Activated T-helper 2 cell treated with anti-CD3 and anti-CD28 coated beads, Interferon-gamma antibody, Interleukin-2, Interleukin-4, amounts not matched to agents 10 μg/mL and 5 μg/mL and 100 μg/mL, durations not matched to agents 14 hours and 24 hours and 36 hours (primary cell): ENCODE data around the gene DEF6. TPM values are rescaled to one million over a fixed set of nuclear protein-coding genes. Genes with fewer than 3 reads are reported as not detected.

Source experiments
- DNase-seq: peaks from one replicate; pipeline ENCODE4 v3.0.0; 2021; ENCODE audit warnings: low spot score
- H3K27ac Mint-ChIP-seq: one replicate; pipeline ENCODE4 v1.8.0; 2021; ENCODE audit warnings: mixed read lengths
- H3K27me3 Mint-ChIP-seq: one replicate; pipeline ENCODE4 v1.8.0; 2021; ENCODE audit warnings: low read depth, mixed read lengths
- H3K36me3 Mint-ChIP-seq: one replicate; pipeline ENCODE4 v1.8.0; 2021; ENCODE audit warnings: low read depth, mixed read lengths
- H3K4me1 Mint-ChIP-seq: one replicate; pipeline ENCODE4 v1.8.0; 2021; ENCODE audit warnings: low read depth, mixed read lengths
- H3K4me3 Mint-ChIP-seq: one replicate; pipeline ENCODE4 v1.8.0; 2021; ENCODE audit warnings: low read depth, mild to moderate bottlenecking, moderate library complexity, mixed read lengths
- H3K9me3 Mint-ChIP-seq: one replicate; pipeline ENCODE4 v1.8.0; 2021; ENCODE audit warnings: mixed read lengths
- intact Hi-C: fragments of 100-400 bp; cut with micrococcal nuclease; formaldehyde crosslinking; loops from one replicate; pipeline ENCODE4 v1.15.1; 2023
- total RNA-seq: library from RNA; stranded (reverse); gene quantifications from 2 replicates; pipeline ENCODE4 v1.2.3, GENCODE V29; 2022

The DEF6 gene
- total RNA-seq = 120 and 121 TPM in 2 replicates

- intact Hi-C loops = loop anchor here (1.0 kb wide), 3 partner anchors 29 to 151 kb away; partner anchors contain the start of gene PPARD
- Mint-ChIP-seq H3K9me3 (no peaks in the 10 kb centered on the region), H3K4me1 (peaks cover 38% of the 10 kb centered on the region), H3K27ac (peak within 1 kb of the TSS; percentile 87), H3K4me3 (peak within 1 kb of the TSS; percentile 79), H3K27me3 (no peaks in the 10 kb centered on the region), H3K36me3 (peaks cover 51% of the 10 kb centered on the region)
- peak; percentile 85 for DNase-seq
Measured at GRCh38 chr6:35297601-35298481, at the start of gene DEF6. Gene DEF6, plus strand, starts transcription at chr6:35297818. Its CDS starts 39 bp downstream, at chr6:35297857.

- DNase-seq = no peak
- no peaks in the 10 kb centered on the region for H3K27me3 Mint-ChIP-seq
- intact Hi-C loops = no loop called here
- H3K9me3 Mint-ChIP-seq = no peaks in the 10 kb centered on the region
- peaks cover 22% of the 10 kb centered on the region for H3K4me1 Mint-ChIP-seq
- H3K27ac Mint-ChIP-seq = peak overlapping the region; percentile 2
- H3K4me3 Mint-ChIP-seq = peak overlapping the region; percentile 14
- no peaks in the 10 kb centered on the region for H3K36me3 Mint-ChIP-seq
Measured at GRCh38 chr6:35248300-35248699, 49.3 kb upstream of the DEF6 start.

GRCh38 chr6:35248965-35249364, 48.7 kb upstream of the DEF6 start:
- peaks cover 22% of the 10 kb centered on the region for H3K4me1 Mint-ChIP-seq
- H3K9me3 Mint-ChIP-seq = no peaks in the 10 kb centered on the region
- no peak for DNase-seq
- intact Hi-C loops = no loop called here
- no peak overlapping the region for H3K27ac Mint-ChIP-seq
- H3K4me3 Mint-ChIP-seq = no peak overlapping the region
- no peaks in the 10 kb centered on the region for H3K27me3 Mint-ChIP-seq
- H3K36me3 Mint-ChIP-seq = no peaks in the 10 kb centered on the region

- Mint-ChIP-seq H3K36me3 (no peaks in the 10 kb centered on the region), H3K4me1 (peaks cover 22% of the 10 kb centered on the region), H3K9me3 (no peaks in the 10 kb centered on the region), H3K27me3 (no peaks in the 10 kb centered on the region), H3K4me3 (no peak overlapping the region), H3K27ac (no peak overlapping the region)
- intact Hi-C loops = no loop called here
- no peak for DNase-seq
Measured at GRCh38 chr6:35251949-35252348, 45.7 kb upstream of the DEF6 start.

- DNase-seq = no peak
- Mint-ChIP-seq H3K36me3 (no peaks in the 10 kb centered on the region), H3K27me3 (no peaks in the 10 kb centered on the region), H3K4me3 (no peak overlapping the region), H3K9me3 (no peaks in the 10 kb centered on the region), H3K27ac (no peak overlapping the region), H3K4me1 (peaks cover 16% of the 10 kb centered on the region)
- intact Hi-C loops = no loop called here
Measured at GRCh38 chr6:35253249-35253648, 44.4 kb upstream of the DEF6 start.

GRCh38 chr6:35258336-35258735, 39.3 kb upstream of the DEF6 start:
- Mint-ChIP-seq H3K4me3 (peak overlapping the region; percentile 92), H3K9me3 (no peaks in the 10 kb centered on the region), H3K4me1 (peaks cover 27% of the 10 kb centered on the region), H3K36me3 (no peaks in the 10 kb centered on the region), H3K27ac (no peak overlapping the region), H3K27me3 (no peaks in the 10 kb centered on the region)
- no peak for DNase-seq
- intact Hi-C loops = no loop called here

- DNase-seq = no peak
- intact Hi-C loops = no loop called here
- Mint-ChIP-seq H3K36me3 (no peaks in the 10 kb centered on the region), H3K9me3 (no peaks in the 10 kb centered on the region), H3K27ac (peak overlapping the region; percentile 85), H3K4me3 (peak overlapping the region; percentile 92), H3K27me3 (no peaks in the 10 kb centered on the region), H3K4me1 (peaks cover 28% of the 10 kb centered on the region)
Measured at GRCh38 chr6:35258858-35259193, 38.8 kb upstream of the DEF6 start.

- intact Hi-C loops = no loop called here
- Mint-ChIP-seq H3K4me3 (peak within 1 kb of the TSS; percentile 92), H3K36me3 (no peaks in the 10 kb centered on the region), H3K4me1 (peaks cover 33% of the 10 kb centered on the region), H3K27me3 (no peaks in the 10 kb centered on the region), H3K9me3 (no peaks in the 10 kb centered on the region), H3K27ac (peak within 1 kb of the TSS; percentile 89)
- DNase-seq = peak; percentile 87
Measured at GRCh38 chr6:35259194-35259947, 38.2 kb upstream of the DEF6 start, which contains the start of gene ZNF76. Gene ZNF76, plus strand, starts transcription at chr6:35259735. Its CDS starts 21,417 bp downstream, at chr6:35281152.

GRCh38 chr6:35259948-35260590, 37.5 kb upstream of the DEF6 start:
- Mint-ChIP-seq H3K27me3 (no peaks in the 10 kb centered on the region), H3K9me3 (no peaks in the 10 kb centered on the region), H3K27ac (peak overlapping the region; percentile 89), H3K36me3 (no peaks in the 10 kb centered on the region), H3K4me3 (peak overlapping the region; percentile 88), H3K4me1 (peaks cover 35% of the 10 kb centered on the region)
- DNase-seq = peak; percentile 55
- intact Hi-C loops = loop anchor here (2.0 kb wide), 1 partner anchor 43 kb away; no protein-coding TSS in a partner anchor

GRCh38 chr6:35260591-35261570, 36.7 kb upstream of the DEF6 start:
- H3K27me3 Mint-ChIP-seq = no peaks in the 10 kb centered on the region
- peaks cover 40% of the 10 kb centered on the region for H3K4me1 Mint-ChIP-seq
- no peak for DNase-seq
- H3K9me3 Mint-ChIP-seq = no peaks in the 10 kb centered on the region
- peaks cover 3% of the 10 kb centered on the region for H3K36me3 Mint-ChIP-seq
- peak overlapping the region; percentile 88 for H3K4me3 Mint-ChIP-seq
- H3K27ac Mint-ChIP-seq = peak overlapping the region; percentile 89
- intact Hi-C loops = loop anchor here (2.0 kb wide), 1 partner anchor 42 kb away; no protein-coding TSS in a partner anchor

- DNase-seq = no peak
- Mint-ChIP-seq H3K27ac (peak overlapping the region; percentile 4), H3K4me3 (no peak overlapping the region), H3K36me3 (peaks cover 4% of the 10 kb centered on the region), H3K27me3 (no peaks in the 10 kb centered on the region), H3K4me1 (peaks cover 41% of the 10 kb centered on the region), H3K9me3 (no peaks in the 10 kb centered on the region)
- intact Hi-C loops = no loop called here
Measured at GRCh38 chr6:35262596-35262995, 35.0 kb upstream of the DEF6 start.
